ENCODE results near the gene PUDP.

DNA sequence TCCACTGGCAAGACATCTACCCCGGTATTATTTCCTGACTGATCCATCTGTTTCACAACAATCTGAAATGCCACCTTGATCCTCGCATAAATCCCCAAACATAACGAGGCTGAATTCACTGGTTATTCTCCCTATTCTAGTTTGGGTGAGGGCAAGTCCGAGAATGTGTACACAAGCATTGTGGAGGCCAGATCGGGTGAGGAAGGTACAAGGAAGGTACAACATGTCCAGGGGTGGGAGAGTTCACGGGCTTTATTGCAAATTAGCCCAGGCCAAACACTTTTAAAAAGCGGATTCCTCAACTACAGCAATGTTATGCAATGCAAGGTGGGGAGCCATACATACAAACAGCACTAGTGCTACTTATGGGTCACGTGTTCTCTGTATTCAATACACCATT, 82.5 kb downstream of the PUDP start:
- TF ChIP-seq, protein P1, sequence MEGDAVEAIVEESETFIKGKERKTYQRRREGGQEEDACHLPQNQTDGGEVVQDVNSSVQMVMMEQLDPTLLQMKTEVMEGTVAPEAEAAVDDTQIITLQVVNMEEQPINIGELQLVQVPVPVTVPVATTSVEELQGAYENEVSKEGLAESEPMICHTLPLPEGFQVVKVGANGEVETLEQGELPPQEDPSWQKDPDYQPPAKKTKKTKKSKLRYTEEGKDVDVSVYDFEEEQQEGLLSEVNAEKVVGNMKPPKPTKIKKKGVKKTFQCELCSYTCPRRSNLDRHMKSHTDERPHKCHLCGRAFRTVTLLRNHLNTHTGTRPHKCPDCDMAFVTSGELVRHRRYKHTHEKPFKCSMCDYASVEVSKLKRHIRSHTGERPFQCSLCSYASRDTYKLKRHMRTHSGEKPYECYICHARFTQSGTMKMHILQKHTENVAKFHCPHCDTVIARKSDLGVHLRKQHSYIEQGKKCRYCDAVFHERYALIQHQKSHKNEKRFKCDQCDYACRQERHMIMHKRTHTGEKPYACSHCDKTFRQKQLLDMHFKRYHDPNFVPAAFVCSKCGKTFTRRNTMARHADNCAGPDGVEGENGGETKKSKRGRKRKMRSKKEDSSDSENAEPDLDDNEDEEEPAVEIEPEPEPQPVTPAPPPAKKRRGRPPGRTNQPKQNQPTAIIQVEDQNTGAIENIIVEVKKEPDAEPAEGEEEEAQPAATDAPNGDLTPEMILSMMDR (IDR thresholded peaks at IDR 0.05) = no peak
- TF ChIP-seq POLR2A (IDR thresholded peaks at IDR 0.05) = no peak

All from testis (tissue), 2 donors.